Glutamatergic neuron (in vitro differentiated cells): ENCODE data around the gene CXCL5. TPM values are rescaled to one million over a fixed set of nuclear protein-coding genes. Genes with fewer than 3 reads are reported as not detected.
A peak's percentile ranks its signal among the peaks of the same experiment; 100 is the strongest.

ENCODE experiments used
- DNase-seq: peaks from one replicate; pipeline ENCODE4 v3.0.0; 2022
- H3K27ac Mint-ChIP-seq: one replicate; pipeline ENCODE4 v1.8.0; 2020; ENCODE audit warnings: mild to moderate bottlenecking, mixed read lengths, inconsistent platforms; ENCODE audit not compliant: unreplicated experiment
- H3K27me3 Mint-ChIP-seq: one replicate; pipeline ENCODE4 v1.8.0; 2020; ENCODE audit warnings: mild to moderate bottlenecking, moderate library complexity, mixed read lengths, inconsistent platforms; ENCODE audit not compliant: unreplicated experiment
- H3K36me3 Mint-ChIP-seq: one replicate; pipeline ENCODE4 v1.8.0; 2020; ENCODE audit warnings: mild to moderate bottlenecking, mixed read lengths, inconsistent platforms; ENCODE audit not compliant: unreplicated experiment
- H3K4me1 Mint-ChIP-seq: one replicate; pipeline ENCODE4 v1.8.0; 2020; ENCODE audit warnings: mild to moderate bottlenecking, low read depth, mixed read lengths, inconsistent platforms; ENCODE audit not compliant: unreplicated experiment
- H3K4me3 Mint-ChIP-seq: one replicate; pipeline ENCODE4 v1.8.0; 2020; ENCODE audit warnings: mild to moderate bottlenecking, mixed read lengths, inconsistent platforms; ENCODE audit not compliant: unreplicated experiment
- H3K9me3 Mint-ChIP-seq: one replicate; pipeline ENCODE4 v1.8.0; 2020; ENCODE audit warnings: mild to moderate bottlenecking, moderate library complexity, mixed read lengths, inconsistent platforms; ENCODE audit not compliant: unreplicated experiment
- CTCF ChIP-seq: fragments of 200-600 bp; sonication (generic); IDR thresholded peaks from one replicate; pipeline ENCODE4 v1.5.0; 2021; ENCODE audit not compliant: partially characterized antibody, unreplicated experiment
- total RNA-seq: library from RNA; stranded (reverse); fragmentation: NEBNext Ultra II Directional; extraction: Animal tissue kit (Norgen Biotek cat#: 25700); gene quantifications from one replicate; pipeline ENCODE4 v1.2.1, GENCODE V29; 2021; ENCODE audit not compliant: unreplicated experiment

CXCL5 gene
- total RNA-seq, 1 donor from 2014 or later = not detected

GRCh38 chr4:74042681-74043080 is 44.2 kb upstream of the CXCL5 start:
- Mint-ChIP-seq H3K27ac (no peak overlapping the region), H3K36me3 (no peaks in the 10 kb centered on the region), H3K27me3 (no peaks in the 10 kb centered on the region), H3K9me3 (peaks cover 5% of the 10 kb centered on the region), H3K4me1 (peaks cover 2% of the 10 kb centered on the region), H3K4me3 (no peak overlapping the region)
- no peak for DNase-seq
- TF ChIP-seq CTCF = no peak

GRCh38 chr4:74041418-74041817 is 42.9 kb upstream of the CXCL5 start:
- no peak overlapping the region for H3K27ac Mint-ChIP-seq
- no peaks in the 10 kb centered on the region for H3K27me3 Mint-ChIP-seq
- H3K4me1 Mint-ChIP-seq = peaks cover 2% of the 10 kb centered on the region
- no peaks in the 10 kb centered on the region for H3K36me3 Mint-ChIP-seq
- TF ChIP-seq CTCF = no peak
- no peak for DNase-seq
- H3K4me3 Mint-ChIP-seq = no peak overlapping the region
- no peaks in the 10 kb centered on the region for H3K9me3 Mint-ChIP-seq

- no peak for DNase-seq
- Mint-ChIP-seq H3K4me1 (peaks cover 2% of the 10 kb centered on the region), H3K36me3 (no peaks in the 10 kb centered on the region), H3K4me3 (peak overlapping the region; percentile 89), H3K27ac (no peak overlapping the region), H3K27me3 (no peaks in the 10 kb centered on the region), H3K9me3 (no peaks in the 10 kb centered on the region)
- TF ChIP-seq CTCF = no peak
Measured at GRCh38 chr4:74039315-74039763, 40.9 kb upstream of the CXCL5 start.

GRCh38 chr4:74038425-74039314 is 40.2 kb upstream of the CXCL5 start, which contains the start of gene CXCL3:
Gene CXCL3 (minus strand): TSS chr4:74038689. CDS start chr4:74038611, 78 bp downstream.
- H3K9me3 Mint-ChIP-seq = no peaks in the 10 kb centered on the region
- no peak within 1 kb of the TSS for H3K27ac Mint-ChIP-seq
- H3K4me3 Mint-ChIP-seq = peak within 1 kb of the TSS; percentile 89
- peak; percentile 77 for DNase-seq
- peaks cover 2% of the 10 kb centered on the region for H3K4me1 Mint-ChIP-seq
- H3K36me3 Mint-ChIP-seq = no peaks in the 10 kb centered on the region
- TF ChIP-seq CTCF = no peak
- H3K27me3 Mint-ChIP-seq = no peaks in the 10 kb centered on the region

- DNase-seq = no peak
- Mint-ChIP-seq H3K4me1 (peaks cover 2% of the 10 kb centered on the region), H3K27me3 (no peaks in the 10 kb centered on the region), H3K27ac (no peak overlapping the region), H3K36me3 (no peaks in the 10 kb centered on the region), H3K4me3 (peak overlapping the region; percentile 88), H3K9me3 (no peaks in the 10 kb centered on the region)
- TF ChIP-seq CTCF = no peak
Measured at GRCh38 chr4:74038086-74038424, 39.6 kb upstream of the CXCL5 start.
